Fibroblast of lung (primary cell): Measurements from ENCODE around the gene RNF181. TPM values are rescaled to one million over a fixed set of nuclear protein-coding genes. Genes with fewer than 3 reads are reported as not detected.

Source experiments
- DNase-seq, 2 donors: peaks; one replicate each; pipeline versions ENCODE4 v3.0.0 to v3.0.0-alpha.2; 2010; ENCODE audit warnings: low read depth in 2 of 2
- H2AFZ ChIP-seq: 2 replicates; pipeline ENCODE4 v1.5.1; 2012; ENCODE audit warnings: low read length, control low read depth, inconsistent platforms
- H3K27ac ChIP-seq: 2 replicates; pipeline ENCODE4 v1.5.1; 2011; ENCODE audit warnings: low read length, control low read depth; ENCODE audit not compliant: insufficient read depth
- H3K27me3 ChIP-seq: 2 replicates; pipeline ENCODE4 v1.5.1; 2011; ENCODE audit warnings: mild to moderate bottlenecking, low read length; ENCODE audit not compliant: control insufficient read depth, insufficient read depth
- H3K36me3 ChIP-seq: 2 replicates; pipeline ENCODE4 v1.5.1; 2011; ENCODE audit warnings: low read length; ENCODE audit not compliant: control insufficient read depth, insufficient read depth
- H3K4me1 ChIP-seq: 2 replicates; pipeline ENCODE4 v1.5.1; 2011; ENCODE audit warnings: low read length; ENCODE audit not compliant: control insufficient read depth, insufficient read depth; ENCODE audit errors: extremely low read depth
- H3K4me2 ChIP-seq: 2 replicates; pipeline ENCODE4 v1.5.1; 2011; ENCODE audit warnings: low read length, control low read depth; ENCODE audit not compliant: insufficient read depth; ENCODE audit errors: extremely low read depth
- H3K4me3 ChIP-seq, 4 experiments: fragments of 200-600 bp in 1 of 4; sonication (generic) in 1 of 4; replicated peaks in 1 of 4; 2 replicates each; pipeline ENCODE4 v1.5.1; 2011 to 2016; ENCODE audit warnings: low read length in 4 of 4, low read depth in 3 of 4, mild to moderate bottlenecking in 3 of 4, control low read depth in 2 of 4, inconsistent platforms in 1 of 4, mixed read lengths in 1 of 4; ENCODE audit not compliant: insufficient read depth in 1 of 4; ENCODE audit errors: control extremely low read depth in 1 of 4
- H3K79me2 ChIP-seq: 2 replicates; pipeline ENCODE4 v1.5.1; 2012; ENCODE audit warnings: mild to moderate bottlenecking, low read length, inconsistent platforms; ENCODE audit not compliant: control insufficient read depth, insufficient read depth
- H3K9ac ChIP-seq: 2 replicates; pipeline ENCODE4 v1.5.1; 2011; ENCODE audit warnings: mild to moderate bottlenecking, low read length, control low read depth; ENCODE audit not compliant: insufficient read depth
- H3K9me3 ChIP-seq: 2 replicates; pipeline ENCODE4 v1.5.1; 2012; ENCODE audit warnings: low read depth, low read length; ENCODE audit not compliant: control insufficient read depth, insufficient read depth
- H4K20me1 ChIP-seq: 2 replicates; pipeline ENCODE4 v1.5.1; 2011; ENCODE audit warnings: low read length; ENCODE audit not compliant: control insufficient read depth, insufficient read depth; ENCODE audit errors: extremely low read depth
- EZH2 ChIP-seq: IDR thresholded peaks from 2 replicates; pipeline ENCODE4 v1.5.1; 2012; ENCODE audit warnings: low read length, control low read depth, mild to moderate bottlenecking; ENCODE audit errors: missing control alignments
- polyA plus RNA-seq, 2 donors: library from polyadenylated mRNA; depleted of rRNA in 1 of 2; stranded (reverse) in 1 of 2; unstranded in 1 of 2; fragments of >200 nt; gene quantifications; 2 replicates each; pipeline ENCODE4 v1.2.1, GENCODE V29; 2011 to 2012; ENCODE audit warnings: missing spikeins in 1 of 2
- total RNA-seq: library from RNA; depleted of rRNA; stranded (reverse); fragments of >200 nt; gene quantifications from 2 replicates; pipeline ENCODE4 v1.2.1, GENCODE V29; 2014
- TF ChIP-seq, protein P1 (sequence below), 2 donors: IDR thresholded peaks in 1 of 2; conservative IDR thresholded peaks in 1 of 2; 1 replicate in 1 of 2; 2 replicates in 1 of 2; pipeline ENCODE4 v1.5.1; 2011 to 2012; ENCODE audit warnings: low read length in 2 of 2, control low read depth in 1 of 2, inconsistent platforms in 1 of 2, low read depth in 1 of 2, mild to moderate bottlenecking in 1 of 2

Gene RNF181
- total and polyA plus RNA-seq, 2 donors (not counting 1 experiment from before 2014, with no cell fraction given): 247 to 276 TPM

DNA sequence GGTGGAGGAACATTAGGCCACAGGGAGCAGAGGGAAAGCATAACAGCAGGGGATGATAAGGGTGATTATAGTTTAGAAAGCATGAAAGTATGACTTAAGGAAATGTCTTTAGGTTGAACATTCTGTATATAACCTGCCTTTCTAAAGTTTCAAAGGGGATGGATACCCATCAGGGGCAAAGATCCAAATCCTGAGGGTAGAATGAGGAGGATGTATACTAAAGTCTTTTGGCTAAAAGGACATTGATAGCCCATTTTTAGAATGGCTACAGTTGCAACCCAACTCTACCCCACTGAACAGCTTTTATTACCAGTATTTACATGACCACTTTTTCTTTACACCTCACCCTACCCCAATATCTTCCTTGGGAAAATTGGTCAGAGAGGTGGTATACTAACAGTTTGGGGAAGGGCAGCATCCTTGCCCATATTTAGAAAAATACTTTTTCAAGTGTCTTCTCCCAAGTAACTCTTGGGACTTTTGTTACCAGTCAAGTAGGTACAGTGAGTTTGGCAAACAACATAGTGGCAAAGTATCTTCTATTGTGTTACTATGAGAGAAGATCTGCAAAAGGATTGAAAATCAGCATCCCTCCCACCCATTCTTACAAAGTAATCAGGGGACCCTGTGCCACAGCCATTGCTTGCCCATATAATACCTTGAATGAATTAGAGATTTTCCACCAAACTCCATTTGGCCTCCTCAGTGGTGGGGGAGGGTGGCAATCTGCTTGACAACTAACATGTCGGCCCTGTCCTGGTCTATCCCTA lies 48.3 kb upstream of the RNF181 start:
- Histone ChIP-seq H3K4me2 (no peak overlapping the region), H3K79me2 (peaks cover 10% of the 10 kb centered on the region), H3K36me3 (peaks cover 13% of the 10 kb centered on the region), H3K4me3 (no peak overlapping the region), H3K27ac (no peak overlapping the region), H3K27me3 (no peaks in the 10 kb centered on the region), H3K9ac (no peak overlapping the region), H2AFZ (no peak overlapping the region), H3K9me3 (no peaks in the 10 kb centered on the region), H3K4me1 (peaks cover 17% of the 10 kb centered on the region), H4K20me1 (peaks cover 2% of the 10 kb centered on the region)
- TF ChIP-seq, protein P1, sequence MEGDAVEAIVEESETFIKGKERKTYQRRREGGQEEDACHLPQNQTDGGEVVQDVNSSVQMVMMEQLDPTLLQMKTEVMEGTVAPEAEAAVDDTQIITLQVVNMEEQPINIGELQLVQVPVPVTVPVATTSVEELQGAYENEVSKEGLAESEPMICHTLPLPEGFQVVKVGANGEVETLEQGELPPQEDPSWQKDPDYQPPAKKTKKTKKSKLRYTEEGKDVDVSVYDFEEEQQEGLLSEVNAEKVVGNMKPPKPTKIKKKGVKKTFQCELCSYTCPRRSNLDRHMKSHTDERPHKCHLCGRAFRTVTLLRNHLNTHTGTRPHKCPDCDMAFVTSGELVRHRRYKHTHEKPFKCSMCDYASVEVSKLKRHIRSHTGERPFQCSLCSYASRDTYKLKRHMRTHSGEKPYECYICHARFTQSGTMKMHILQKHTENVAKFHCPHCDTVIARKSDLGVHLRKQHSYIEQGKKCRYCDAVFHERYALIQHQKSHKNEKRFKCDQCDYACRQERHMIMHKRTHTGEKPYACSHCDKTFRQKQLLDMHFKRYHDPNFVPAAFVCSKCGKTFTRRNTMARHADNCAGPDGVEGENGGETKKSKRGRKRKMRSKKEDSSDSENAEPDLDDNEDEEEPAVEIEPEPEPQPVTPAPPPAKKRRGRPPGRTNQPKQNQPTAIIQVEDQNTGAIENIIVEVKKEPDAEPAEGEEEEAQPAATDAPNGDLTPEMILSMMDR (conservative IDR thresholded peaks at IDR 0.05 in 1 of 2, IDR thresholded peaks at IDR 0.05 in 1 of 2; ENCODE audit: low read depth in 1 of 2, low read length in 2 of 2): no peak
- TF ChIP-seq EZH2: no peak
- peak in 1 of 2 donors; percentile 45 for DNase-seq

DNA sequence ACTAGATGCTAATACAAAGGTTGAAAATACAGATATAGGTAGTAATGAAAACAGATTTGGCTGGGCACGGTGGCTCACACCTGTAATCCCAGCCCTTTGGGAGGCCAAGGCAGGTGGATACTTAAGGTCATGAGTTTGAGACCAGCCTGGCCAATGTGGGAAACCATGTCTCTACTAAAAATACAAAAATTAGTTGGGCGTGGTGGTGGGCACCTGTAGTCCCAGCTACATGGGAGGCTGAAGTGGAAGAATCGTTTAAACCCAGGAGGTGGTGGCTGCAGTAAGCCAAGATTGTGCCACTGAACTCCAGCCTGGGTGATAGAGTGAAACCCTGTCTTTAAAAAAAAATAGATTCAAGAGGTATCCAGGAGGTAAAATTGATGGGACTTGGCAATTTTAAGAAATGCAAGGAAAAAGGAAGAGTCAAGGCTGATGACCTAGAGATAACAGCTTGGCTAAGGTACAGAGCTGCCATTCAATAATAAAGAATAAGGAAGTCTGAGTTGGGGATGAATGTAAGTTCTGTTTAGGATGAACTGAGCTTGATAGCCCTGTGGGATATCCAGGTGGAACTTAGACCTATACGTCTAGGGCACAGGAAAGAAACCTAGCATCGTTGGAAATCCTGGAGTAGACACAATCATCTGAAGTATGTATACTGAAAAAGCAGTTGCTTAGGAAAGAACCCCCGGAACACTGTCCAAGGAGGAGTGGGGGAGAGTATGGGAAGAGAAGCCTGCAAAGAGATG lies 47.5 kb upstream of the RNF181 start:
- Histone ChIP-seq H3K9me3 (no peaks in the 10 kb centered on the region), H3K4me3 (no peak overlapping the region), H3K36me3 (peaks cover 11% of the 10 kb centered on the region), H4K20me1 (no peaks in the 10 kb centered on the region), H3K79me2 (peaks cover 3% of the 10 kb centered on the region), H2AFZ (no peak overlapping the region), H3K4me2 (no peak overlapping the region), H3K9ac (no peak overlapping the region), H3K27me3 (no peaks in the 10 kb centered on the region), H3K27ac (no peak overlapping the region), H3K4me1 (peaks cover 11% of the 10 kb centered on the region)
- no peak for TF ChIP-seq EZH2
- TF ChIP-seq, protein P1 (conservative IDR thresholded peaks at IDR 0.05 in 1 of 2, IDR thresholded peaks at IDR 0.05 in 1 of 2; ENCODE audit: low read depth in 1 of 2, low read length in 2 of 2): no peak
- DNase-seq: peak in 1 of 2 donors; percentile 45

DNA sequence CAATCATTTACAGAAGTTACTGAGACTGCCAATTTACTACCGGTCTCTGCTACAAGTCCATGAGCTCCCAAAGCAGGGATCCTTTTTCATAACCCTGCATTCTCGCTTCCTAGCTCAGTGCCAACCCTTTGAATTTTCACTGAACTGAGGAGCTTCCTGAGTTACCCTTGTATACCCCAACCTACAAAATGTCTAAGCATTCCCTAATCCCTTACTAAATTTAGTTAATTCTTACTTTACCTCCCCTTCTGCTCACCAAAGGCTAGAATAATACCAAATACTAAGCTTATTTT lies 47.0 kb upstream of the RNF181 start:
- Histone ChIP-seq H2AFZ (no peak overlapping the region), H3K4me2 (no peak overlapping the region), H3K27ac (no peak overlapping the region), H3K36me3 (peaks cover 10% of the 10 kb centered on the region), H3K27me3 (no peaks in the 10 kb centered on the region), H4K20me1 (no peaks in the 10 kb centered on the region), H3K9ac (no peak overlapping the region), H3K9me3 (no peaks in the 10 kb centered on the region), H3K79me2 (no peaks in the 10 kb centered on the region), H3K4me1 (peaks cover 11% of the 10 kb centered on the region), H3K4me3 (no peak overlapping the region)
- TF ChIP-seq, protein P1 (conservative IDR thresholded peaks at IDR 0.05 in 1 of 2, IDR thresholded peaks at IDR 0.05 in 1 of 2; ENCODE audit: low read depth in 1 of 2, low read length in 2 of 2): no peak
- TF ChIP-seq EZH2: no peak
- no peak for DNase-seq
